Right lobe of liver (tissue), 4 donors: ENCODE data around the gene RAET1L.

ENCODE experiments used
- CTCF ChIP-seq, 4 donors: fragments of 200-600 bp in 3 of 4; fragments of 450-650 bp in 1 of 4; IDR thresholded peaks; one replicate each; pipeline versions ENCODE4 v1.5.1 to v1.8.0; 2016 to 2022; ENCODE audit warnings: antibody characterized with exemption in 4 of 4, mild to moderate bottlenecking in 2 of 4
- POLR2A ChIP-seq: fragments of 450-650 bp; IDR thresholded peaks from one replicate; pipeline ENCODE4 v1.6.1; 2017; ENCODE audit warnings: antibody characterized with exemption, mild to moderate bottlenecking
- donor health status: DM: no; HTN: no; CAD: no.
- donor health status: DM: no; HTN: no; CAD: no.
- donor health status: DM: no; HTN: yes; CAD: no.

GRCh38 chr6:149991838-149992237, 33.5 kb downstream of the RAET1L start:
- TF ChIP-seq CTCF (IDR thresholded peaks at IDR 0.05) (no peak), POLR2A (no peak)
